Endothelial cell of umbilical vein (primary cell): ENCODE results near the gene PLCD1. TPM values are rescaled to one million over a fixed set of nuclear protein-coding genes. Genes with fewer than 3 reads are reported as not detected.

Experiments
- BruUV-seq: library from RNA; stranded (reverse); fragments of 400-500 nt; replicated peaks from 2 replicates; lab custom pipeline; 2021; lab: Mats Ljungman, UMichigan
- CTCF ChIA-PET: fragments of 300-600, 350-600 bp; sonication (Branson Sonifier 250); formaldehyde crosslinking; loops from one replicate; lab custom pipeline; 2021; ENCODE audit warnings: antibody characterized with exemption, inconsistent platforms; lab: Charles Lee
- POLR2A ChIA-PET: fragments of 300-600, 350-600 bp; sonication (Branson Sonifier 250); formaldehyde crosslinking; loops from one replicate; lab custom pipeline; 2021; ENCODE audit warnings: antibody characterized with exemption, inconsistent platforms; lab: Charles Lee
- DNase-seq: peaks from one replicate; pipeline ENCODE4 v3.0.0-alpha.2; 2011; ENCODE audit warnings: low read depth, low spot score
- FAIRE-seq: peaks from 2 replicates; lab custom pipeline; 2011; peaks lifted over from hg19 to GRCh38; lab: Jason Lieb, UNC
- H2AFZ ChIP-seq: 2 replicates; pipeline ENCODE4 v1.6.0; 2012; ENCODE audit warnings: low read depth, low read length, control low read depth, inconsistent platforms
- H3K27ac ChIP-seq: 2 replicates; pipeline ENCODE4 v1.5.1; 2011; ENCODE audit warnings: low read depth, mild to moderate bottlenecking, control low read depth, low read length, moderate library complexity; ENCODE audit not compliant: insufficient read depth
- H3K27me3 ChIP-seq, 2 experiments: 2 replicates each; pipeline versions ENCODE4 v1.6.0 to v1.6.1; 2011; ENCODE audit warnings: low read length in 2 of 2, mixed read lengths in 1 of 2; ENCODE audit not compliant: control insufficient read depth in 2 of 2, insufficient read depth in 2 of 2
- H3K36me3 ChIP-seq, 2 experiments: 2 replicates in 1 of 2; 3 replicates in 1 of 2; pipeline ENCODE4 v1.5.1; 2011; ENCODE audit warnings: low read length in 2 of 2, mild to moderate bottlenecking in 1 of 2, moderate library complexity in 1 of 2; ENCODE audit not compliant: control insufficient read depth in 2 of 2, insufficient read depth in 2 of 2; ENCODE audit errors: extremely low read depth in 1 of 2
- H3K4me1 ChIP-seq: 3 replicates; pipeline ENCODE4 v1.5.1; 2011; ENCODE audit warnings: mild to moderate bottlenecking, low read length; ENCODE audit not compliant: control insufficient read depth, insufficient read depth; ENCODE audit errors: extremely low read depth
- H3K4me2 ChIP-seq: 2 replicates; pipeline ENCODE4 v1.6.1; 2011; ENCODE audit warnings: low read length, control low read depth, mixed read lengths; ENCODE audit not compliant: insufficient read depth
- H3K4me3 ChIP-seq, 3 experiments: fragments of 200-600 bp in 1 of 3; sonication (generic), shearing (Covaris generic) in 1 of 3; replicated peaks in 1 of 3; 2 replicates each; pipeline ENCODE4 v1.5.1; 2011 to 2016; ENCODE audit warnings: control low read depth in 3 of 3, low read length in 3 of 3, mild to moderate bottlenecking in 2 of 3, inconsistent platforms in 1 of 3, low read depth in 1 of 3, moderate library complexity in 1 of 3; ENCODE audit not compliant: insufficient read depth in 1 of 3
- H3K79me2 ChIP-seq: 2 replicates; pipeline ENCODE4 v1.6.0; 2012; ENCODE audit warnings: low read length, inconsistent platforms; ENCODE audit not compliant: control insufficient read depth, insufficient read depth
- H3K9ac ChIP-seq: replicated peaks from 2 replicates; pipeline ENCODE3; 2011; ENCODE audit warnings: low read length, control low read depth; ENCODE audit not compliant: insufficient read depth; ENCODE audit errors: extremely low read depth
- H3K9me1 ChIP-seq: replicated peaks from 3 replicates; pipeline ENCODE4 v1.6.0; 2011; ENCODE audit warnings: mild to moderate bottlenecking, low read length; ENCODE audit not compliant: control insufficient read depth, insufficient read depth; ENCODE audit errors: extremely low read depth
- H3K9me3 ChIP-seq: replicated peaks from 2 replicates; pipeline ENCODE4 v1.5.1; 2012; ENCODE audit warnings: low read length, inconsistent platforms; ENCODE audit not compliant: control insufficient read depth, insufficient read depth
- H4K20me1 ChIP-seq: replicated peaks from 2 replicates; pipeline ENCODE3; 2011; ENCODE audit warnings: mild to moderate bottlenecking, low read length; ENCODE audit not compliant: control insufficient read depth, insufficient read depth; ENCODE audit errors: extremely low read depth
- EZH2 ChIP-seq: IDR thresholded peaks from 2 replicates; pipeline ENCODE4 v1.6.1; 2012; ENCODE audit warnings: borderline replicate concordance, low read depth, mild to moderate bottlenecking, moderate library complexity, low read length, inconsistent platforms; ENCODE audit not compliant: severe bottlenecking
- FOS ChIP-seq: IDR thresholded peaks from 2 replicates; pipeline ENCODE4 v1.6.1; 2011; ENCODE audit warnings: mild to moderate bottlenecking, low read length, moderate library complexity, borderline replicate concordance; ENCODE audit not compliant: insufficient read depth
- GATA2 ChIP-seq: IDR thresholded peaks from 2 replicates; pipeline ENCODE4 v1.7.0; 2011; ENCODE audit warnings: low read depth, mild to moderate bottlenecking, moderate library complexity, mixed read lengths, low read length; ENCODE audit not compliant: insufficient read length, insufficient read depth
- JUN ChIP-seq: IDR thresholded peaks from 2 replicates; pipeline ENCODE4 v1.6.1; 2011; ENCODE audit warnings: borderline replicate concordance, low read depth; ENCODE audit not compliant: insufficient read length, insufficient read depth
- MYC ChIP-seq: IDR thresholded peaks from one replicate; pipeline ENCODE4 v1.6.1; 2011; ENCODE audit warnings: mild to moderate bottlenecking, low read depth, low read length
- POLR2A ChIP-seq: IDR thresholded peaks from 2 replicates; pipeline ENCODE4 v1.6.1; 2012; ENCODE audit warnings: low read depth, mild to moderate bottlenecking, control low read depth, low read length
- POLR2AphosphoS5 ChIP-seq: IDR thresholded peaks from 2 replicates; pipeline ENCODE4 v1.6.1; 2012; ENCODE audit warnings: low read depth, mild to moderate bottlenecking, control low read depth, low read length, moderate library complexity; ENCODE audit not compliant: insufficient read depth
- dilution Hi-C: fragments of 300-500 bp; cut with MboI; formaldehyde crosslinking; loops from one replicate; pipeline ENCODE4 v1.15.0; 2019; ENCODE audit warnings: low sequenced_read_pairs; ENCODE audit not compliant: extremely low pct_ligation_motif_present
- intact Hi-C: fragments of 100-400 bp; cut with micrococcal nuclease; formaldehyde crosslinking; loops from one replicate; pipeline ENCODE4 v1.10.0; 2022
- polyA plus RNA-seq, 4 experiments: library from polyadenylated mRNA; depleted of rRNA in 3 of 4; stranded (reverse) in 3 of 4; unstranded in 1 of 4; fragments of >200 nt; gene quantifications; 2 replicates each; pipeline versions ENCODE4 v1.2.1 to v1.2.3, GENCODE V29; 2011 to 2012; ENCODE audit warnings: missing spikeins in 1 of 4
- total RNA-seq: library from RNA; stranded (reverse); gene quantifications from 2 replicates; pipeline ENCODE4 v1.2.3, GENCODE V29; 2021
- TF ChIP-seq, protein P1 (sequence below), 2 donors: IDR thresholded peaks; 1 replicate in 1 of 2; 2 replicates in 1 of 2; pipeline ENCODE4 v1.5.1; 2011; ENCODE audit warnings: low read length in 2 of 2, mild to moderate bottlenecking in 2 of 2, moderate library complexity in 2 of 2, control low read depth in 1 of 2, inconsistent platforms in 1 of 2, low read depth in 1 of 2; ENCODE audit not compliant: insufficient read depth in 1 of 2; ENCODE audit errors: extremely low read depth in 1 of 2
- TF ChIP-seq, protein P2 (sequence below): IDR thresholded peaks from 2 replicates; pipeline ENCODE4 v1.6.1; 2011; ENCODE audit not compliant: insufficient read depth, insufficient read length

Gene PLCD1
- total and polyA plus RNA-seq, 2 donors (not counting 3 experiments of a cell fraction or from before 2014, with no cell fraction given): 12.6 to 15.3 TPM

DNA sequence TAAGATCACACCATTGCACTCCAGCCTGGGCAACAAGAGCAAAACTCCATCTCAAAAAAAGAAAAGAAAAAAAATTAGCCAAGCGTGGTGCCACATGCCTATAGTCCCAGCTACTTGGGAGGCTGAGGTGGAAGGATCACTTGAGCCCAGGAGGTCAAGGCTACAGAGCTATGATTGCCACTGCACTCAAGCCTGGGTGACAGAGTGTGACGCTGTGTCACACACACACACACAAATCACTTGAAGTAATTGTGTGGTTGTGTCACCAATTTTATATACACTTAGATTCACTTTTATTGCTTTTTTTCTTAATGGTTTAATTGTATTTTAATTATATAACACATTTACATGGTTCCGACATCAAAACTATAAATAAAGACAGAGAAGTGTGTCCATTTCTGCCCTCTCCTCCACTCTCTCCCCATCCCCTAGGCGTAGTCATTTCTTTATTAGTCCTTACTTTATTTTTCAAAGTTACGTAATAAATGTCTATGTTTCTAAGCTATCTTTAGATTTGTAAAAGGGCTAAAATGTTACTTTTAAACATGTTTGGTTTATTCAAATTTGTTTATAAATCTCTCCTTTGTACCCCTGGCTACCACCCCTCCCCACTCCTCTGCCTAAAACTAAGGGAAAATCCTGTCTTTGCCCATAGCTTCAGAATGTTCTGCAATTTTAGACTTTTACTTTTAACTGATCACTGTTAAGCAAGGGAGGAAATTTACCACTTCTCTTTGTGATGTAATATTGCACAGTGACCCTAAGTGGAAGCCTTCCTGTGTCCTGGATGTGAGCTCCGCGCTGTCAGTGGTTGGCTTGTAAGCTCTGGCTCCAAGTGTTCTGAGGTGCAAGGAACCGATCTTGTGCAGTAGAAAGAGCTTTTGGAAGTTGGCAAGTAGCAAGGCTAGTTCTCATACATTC, 49.6 kb downstream of the PLCD1 start:
- no peak for FAIRE-seq
- Histone ChIP-seq H3K79me2 (no peaks in the 10 kb centered on the region), H3K36me3 (peaks cover 0 to 15% of the 10 kb centered on the region in 2 experiments)

More for the DNA sequence above, 49.6 kb downstream of the PLCD1 start:
- no peak for DNase-seq
- no peak overlapping the region for H2AFZ ChIP-seq
- H3K4me2 ChIP-seq: no peak overlapping the region
- H3K27ac ChIP-seq: no peak overlapping the region
- H3K9ac ChIP-seq: no peak overlapping the region
- intact Hi-C loops: no loop called here
- no peak overlapping the region for H3K4me3 ChIP-seq
- H3K9me1 ChIP-seq: no peaks in the 10 kb centered on the region
- no peaks in the 10 kb centered on the region for H3K9me3 ChIP-seq
- H3K27me3 ChIP-seq: no peaks in the 10 kb centered on the region
- TF ChIP-seq, protein P1, sequence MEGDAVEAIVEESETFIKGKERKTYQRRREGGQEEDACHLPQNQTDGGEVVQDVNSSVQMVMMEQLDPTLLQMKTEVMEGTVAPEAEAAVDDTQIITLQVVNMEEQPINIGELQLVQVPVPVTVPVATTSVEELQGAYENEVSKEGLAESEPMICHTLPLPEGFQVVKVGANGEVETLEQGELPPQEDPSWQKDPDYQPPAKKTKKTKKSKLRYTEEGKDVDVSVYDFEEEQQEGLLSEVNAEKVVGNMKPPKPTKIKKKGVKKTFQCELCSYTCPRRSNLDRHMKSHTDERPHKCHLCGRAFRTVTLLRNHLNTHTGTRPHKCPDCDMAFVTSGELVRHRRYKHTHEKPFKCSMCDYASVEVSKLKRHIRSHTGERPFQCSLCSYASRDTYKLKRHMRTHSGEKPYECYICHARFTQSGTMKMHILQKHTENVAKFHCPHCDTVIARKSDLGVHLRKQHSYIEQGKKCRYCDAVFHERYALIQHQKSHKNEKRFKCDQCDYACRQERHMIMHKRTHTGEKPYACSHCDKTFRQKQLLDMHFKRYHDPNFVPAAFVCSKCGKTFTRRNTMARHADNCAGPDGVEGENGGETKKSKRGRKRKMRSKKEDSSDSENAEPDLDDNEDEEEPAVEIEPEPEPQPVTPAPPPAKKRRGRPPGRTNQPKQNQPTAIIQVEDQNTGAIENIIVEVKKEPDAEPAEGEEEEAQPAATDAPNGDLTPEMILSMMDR (IDR thresholded peaks at IDR 0.05; ENCODE audit: extremely low read depth in 1 of 2, insufficient read depth in 1 of 2, low read depth in 1 of 2, low read length in 2 of 2): no peak
- TF ChIP-seq GATA2: no peak
- no peak for TF ChIP-seq MYC
- no peak for TF ChIP-seq EZH2
- TF ChIP-seq FOS: no peak
- no peak for TF ChIP-seq JUN
- TF ChIP-seq, protein P2, sequence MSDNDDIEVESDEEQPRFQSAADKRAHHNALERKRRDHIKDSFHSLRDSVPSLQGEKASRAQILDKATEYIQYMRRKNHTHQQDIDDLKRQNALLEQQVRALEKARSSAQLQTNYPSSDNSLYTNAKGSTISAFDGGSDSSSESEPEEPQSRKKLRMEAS: no peak
- no peak for TF ChIP-seq POLR2AphosphoS5
- TF ChIP-seq POLR2A: no peak
- no peaks in the 10 kb centered on the region for H4K20me1 ChIP-seq
- no TSS peak for BruUV-seq
- CTCF ChIA-PET: interaction anchor here (0.7 to 6.9 kb wide), 7 partner anchors 12 to 127 kb away, joined by 3 to 53 read pairs (median 3); no protein-coding TSS in a partner anchor
- dilution Hi-C loops: no loop called here
- POLR2A ChIA-PET: no interaction called here
- no peaks in the 10 kb centered on the region for H3K4me1 ChIP-seq
